K562 (cell line): ENCODE results near the gene ZCCHC17. TPM values are rescaled to one million over a fixed set of nuclear protein-coding genes. Genes with fewer than 3 reads are reported as not detected.

ENCODE experiments used
- ATAC-seq: fragments of 200-7000 bp; cut with Tn5 transposase; 3 replicates; pipeline ENCODE4 v1.9.1; 2020; ENCODE audit warnings: moderate library complexity
- BruUV-seq: library from RNA; stranded (reverse); fragments of 400-500 nt; replicated peaks from 2 replicates; lab custom pipeline; 2021; lab: Mats Ljungman, UMichigan
- CTCF ChIA-PET: fragments of 300-600 bp; formaldehyde crosslinking; extraction: SDS; loops from one replicate; lab custom pipeline; 2021; ENCODE audit warnings: low intra/inter-chr PET ratio; lab: Yijun Ruan, JAX
- POLR2A ChIA-PET: fragments of 300-600, 350-650 bp; sonication (Branson Sonifier 250); formaldehyde crosslinking; extraction: SDS; loops from one replicate; lab custom pipeline; 2021; ENCODE audit warnings: antibody characterized with exemption, inconsistent platforms; lab: Yijun Ruan, JAX
- DNase-seq, 4 experiments: peaks; one replicate each; pipeline versions ENCODE4 v3.0.0 to v3.0.0-alpha.2; 2011 to 2018; ENCODE audit warnings: low spot score in 3 of 4, mixed read lengths in 3 of 4; ENCODE audit errors: extremely low read depth in 1 of 4
- FAIRE-seq: peaks from 2 replicates; lab custom pipeline; 2011; peaks lifted over from hg19 to GRCh38; lab: Jason Lieb, UNC
- H2AFZ ChIP-seq: 2 replicates; pipeline ENCODE4 v1.6.0; 2011; ENCODE audit warnings: low read depth, low read length, control low read depth, inconsistent platforms
- H3K27ac ChIP-seq: fragments of 200-600 bp; 3 replicates; pipeline ENCODE4 v1.8.0; 2011; ENCODE audit warnings: low read depth, mild to moderate bottlenecking, control low read depth, inconsistent platforms, low read length, moderate library complexity, mixed read lengths; ENCODE audit errors: extremely low read depth
- H3K27me3 ChIP-seq, 2 experiments: fragments of 300-600 bp in 1 of 2; 2 replicates in 1 of 2; 3 replicates in 1 of 2; pipeline versions ENCODE4 v1.6.0 to v1.8.0; 2011; ENCODE audit warnings: inconsistent platforms in 2 of 2, low read length in 2 of 2, mild to moderate bottlenecking in 1 of 2, mixed read lengths in 1 of 2, moderate library complexity in 1 of 2; ENCODE audit not compliant: control insufficient read depth in 2 of 2, insufficient read depth in 2 of 2
- H3K36me3 ChIP-seq: fragments of 300-600 bp; 3 replicates; pipeline ENCODE4 v1.8.0; 2011; ENCODE audit warnings: mild to moderate bottlenecking, low read length, inconsistent platforms; ENCODE audit not compliant: control insufficient read depth, insufficient read depth
- H3K4me1 ChIP-seq, 2 experiments: fragments of 200-600 bp in 1 of 2; replicated peaks in 1 of 2; 2 replicates in 1 of 2; 3 replicates in 1 of 2; pipeline versions ENCODE4 v1.5.1 to v1.8.0; 2011; ENCODE audit warnings: inconsistent platforms in 2 of 2, low read length in 2 of 2, mild to moderate bottlenecking in 1 of 2, mixed read lengths in 1 of 2, moderate library complexity in 1 of 2; ENCODE audit not compliant: control insufficient read depth in 2 of 2, insufficient read depth in 2 of 2
- H3K4me2 ChIP-seq: 2 replicates; pipeline ENCODE4 v1.6.1; 2011; ENCODE audit warnings: low read length, control low read depth, inconsistent platforms, mixed read lengths; ENCODE audit not compliant: insufficient read depth
- H3K4me3 ChIP-seq: fragments of 200-600 bp; sonication (generic), shearing (Covaris generic); 2 replicates; pipeline ENCODE4 v1.5.1; 2016; ENCODE audit warnings: control low read depth, inconsistent platforms
- H3K79me2 ChIP-seq: fragments of 200-600 bp; 3 replicates; pipeline ENCODE4 v1.8.0; 2011; ENCODE audit warnings: low read length, inconsistent platforms; ENCODE audit not compliant: control insufficient read depth, insufficient read depth
- H3K9ac ChIP-seq, 2 experiments: 2 replicates each; pipeline versions ENCODE4 v1.6.0 to v1.6.1; 2011; ENCODE audit warnings: low read depth in 2 of 2, low read length in 2 of 2, control low read depth in 1 of 2, inconsistent platforms in 1 of 2, mild to moderate bottlenecking in 1 of 2, mixed read lengths in 1 of 2; ENCODE audit not compliant: insufficient read depth in 1 of 2
- H3K9me1 ChIP-seq: one replicate; pipeline ENCODE4 v1.6.0; 2011; ENCODE audit warnings: inconsistent platforms, mild to moderate bottlenecking, low read length, moderate library complexity; ENCODE audit not compliant: control insufficient read depth, insufficient read depth
- H3K9me3 ChIP-seq: replicated peaks from 2 replicates; pipeline ENCODE4 v1.5.1; 2011; ENCODE audit warnings: low read depth, low read length, inconsistent platforms; ENCODE audit not compliant: control insufficient read depth, insufficient read depth
- H4K20me1 ChIP-seq: replicated peaks from 2 replicates; pipeline ENCODE4 v1.6.1; 2011; ENCODE audit warnings: low read length, inconsistent platforms, mixed read lengths; ENCODE audit not compliant: control insufficient read depth, insufficient read depth
- BCL6 ChIP-seq: fragments of 250-450 bp; sonication (Bioruptor Pico); IDR thresholded peaks from 2 replicates; pipeline ENCODE4 v1.4.0; 2020
- ELF2 ChIP-seq: fragments of 250-450 bp; sonication (Bioruptor Pico); IDR thresholded peaks from 2 replicates; pipeline ENCODE4 v1.5.0; 2021; ENCODE audit warnings: mild to moderate bottlenecking
- MCM2 ChIP-seq: fragments of 450-650 bp; IDR thresholded peaks from 2 replicates; pipeline ENCODE4 v1.6.1; 2017; ENCODE audit warnings: low read depth, mild to moderate bottlenecking
- MEIS2 ChIP-seq: fragments of 450-650 bp; IDR thresholded peaks from 2 replicates; pipeline ENCODE4 v1.6.1; 2014; ENCODE audit warnings: mild to moderate bottlenecking; ENCODE audit not compliant: partially characterized antibody
- NR1H2 ChIP-seq: sonication (generic); formaldehyde crosslinking; IDR thresholded peaks from 2 replicates; pipeline ENCODE4 v1.4.0; 2020; ENCODE audit warnings: mild to moderate bottlenecking, missing genetic modification reagents
- POLR2H ChIP-seq: IDR thresholded peaks from 2 replicates; pipeline ENCODE4 v1.6.1; 2016; ENCODE audit warnings: missing genetic modification characterization, low read depth, mild to moderate bottlenecking, control low read depth, missing compliant biosample characterization, moderate library complexity
- RAD51 ChIP-seq: fragments of 450-650 bp; IDR thresholded peaks from 2 replicates; pipeline ENCODE4 v1.7.1; 2016; ENCODE audit warnings: low read depth, mild to moderate bottlenecking, borderline replicate concordance
- TARDBP ChIP-seq: fragments of 450-650 bp; IDR thresholded peaks from 2 replicates; pipeline ENCODE4 v1.6.1; 2016
- ZNF212 ChIP-seq: fragments of 450-650 bp; formaldehyde crosslinking; IDR thresholded peaks from 2 replicates; pipeline ENCODE4 v1.4.0; 2020; ENCODE audit warnings: mild to moderate bottlenecking
- ZNF311 ChIP-seq: fragments of 250-450 bp; sonication (Bioruptor Pico); IDR thresholded peaks from 2 replicates; pipeline ENCODE4 v1.4.0; 2020; ENCODE audit warnings: mild to moderate bottlenecking, moderate library complexity
- ZNF511 ChIP-seq: sonication (generic); formaldehyde crosslinking; IDR thresholded peaks from 2 replicates; pipeline ENCODE4 v1.8.0; 2022; ENCODE audit warnings: mild to moderate bottlenecking, missing genetic modification reagents
- WGBS: fragments of 100-300 bp; shearing (Covaris generic); methylation state at CpG from one replicate; pipeline ENCODE4 v1.1.6; 2016; ENCODE audit warnings: low coverage, mixed read lengths; ENCODE audit not compliant: insufficient coverage; ENCODE audit errors: missing lambda C conversion rate; 5-methylcytosine and 5-hydroxymethylcytosine counted together
- in situ Hi-C: fragments of 300-500 bp; cut with MboI; formaldehyde crosslinking; loops from 4 replicates; pipeline ENCODE4 v1.15.0; 2018; ENCODE audit warnings: inconsistent platforms, mixed read lengths
- intact Hi-C: fragments of 100-400 bp; cut with micrococcal nuclease; formaldehyde crosslinking; loops from 2 replicates; pipeline ENCODE4 v1.14.2; 2022
- polyA plus RNA-seq, 8 experiments: library from polyadenylated mRNA; depleted of rRNA in 4 of 8; stranded (reverse) in 5 of 8; unstranded in 3 of 8; fragments of >200 nt; fragmentation: Nextera tagmentation in 2 of 8; fragmentation: Illumina TruSeq in 1 of 8; extraction: Ambion mirVana in 2 of 8; extraction: Trizol in 1 of 8; gene quantifications; 2 replicates each; pipeline versions ENCODE4 v1.2.1 to v1.2.3, GENCODE V29; 2011 to 2014; ENCODE audit warnings: inconsistent platforms in 1 of 8, missing spikeins in 1 of 8
- total RNA-seq, 7 experiments: library from RNA; depleted of rRNA in 6 of 7; stranded (reverse); fragments of >200 nt in 6 of 7; fragmentation: Illumina TruSeq in 2 of 7; extraction: Trizol in 2 of 7; gene quantifications; 2 replicates each; pipeline versions ENCODE4 v1.2.1 to v1.2.3, GENCODE V29; 2011 to 2021; ENCODE audit warnings: low replicate concordance in 1 of 7
- TF ChIP-seq, protein P1 (sequence below): fragments of 200-800 bp; sonication (Bioruptor generic); IDR thresholded peaks from 2 replicates; pipeline ENCODE4 v1.6.1; 2017; ENCODE audit warnings: missing genetic modification characterization, missing compliant biosample characterization
- TF ChIP-seq, protein P2 (sequence below): fragments of 450-650 bp; IDR thresholded peaks from 2 replicates; pipeline ENCODE4 v1.6.1; 2018; ENCODE audit warnings: mild to moderate bottlenecking, low read depth; ENCODE audit not compliant: partially characterized antibody
- TF ChIP-seq, protein P3 (sequence below): fragments of 150-350 bp; conservative IDR thresholded peaks from 2 replicates; pipeline ENCODE4 v1.6.1; 2014; ENCODE audit warnings: low read length
- TF ChIP-seq, protein P4 (sequence below): fragments of 450-650 bp; formaldehyde crosslinking; IDR thresholded peaks from 2 replicates; pipeline ENCODE4 v1.4.0; 2020; ENCODE audit warnings: mild to moderate bottlenecking

Gene ZCCHC17
- total and polyA plus RNA-seq, 9 of the 15 experiments (the other 6 are each of a cell fraction or from before 2014, with no cell fraction given), result 46.9 to 150 (median 74.7) TPM

DNA sequence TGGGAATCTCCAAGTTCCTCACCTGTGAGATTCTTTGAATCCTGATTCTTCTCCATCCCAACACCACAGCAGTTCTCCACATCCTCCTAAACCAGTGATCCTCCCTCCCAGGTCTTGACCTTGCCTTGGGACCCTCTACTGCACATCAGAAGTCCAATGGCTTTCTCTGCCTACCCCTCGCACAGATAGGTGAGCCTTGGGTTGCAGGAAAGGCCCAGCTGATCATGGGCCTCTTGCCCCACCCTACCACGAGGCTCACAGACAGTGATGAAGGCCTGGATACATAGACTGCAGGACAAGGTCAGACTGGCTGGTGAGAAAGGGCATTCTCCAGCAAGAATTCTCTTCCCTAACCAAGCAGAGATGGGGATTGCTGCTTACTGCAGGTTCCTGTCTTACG is 75.2 kb downstream of the ZCCHC17 start (continued):
- TF ChIP-seq TARDBP, result no peak

- no peak overlapping the region for H3K4me3 ChIP-seq
- no peak for DNase-seq
- BruUV-seq, result no TSS peak
- H3K79me2 ChIP-seq, result no peaks in the 10 kb centered on the region
- H3K4me2 ChIP-seq, result no peak overlapping the region
- ChIA-PET POLR2A (interaction anchor here (0.6 to 2.1 kb wide), 5 partner anchors 8 to 22 kb away, joined by 3 to 6 read pairs (median 4); no protein-coding TSS in a partner anchor), CTCF (interaction anchor here (0.5 kb wide), 1 partner anchor 189 kb away, joined by 3 read pairs; no protein-coding TSS in a partner anchor)
- H3K9ac ChIP-seq, result peak overlapping the region in 1 of 2 experiments; percentile 85; a peak in 1 of 4 replicates
- H3K36me3 ChIP-seq, result no peaks in the 10 kb centered on the region
- 85% methylated on average over 10 of the region's 10 CpGs for WGBS
- H2AFZ ChIP-seq, result no peak overlapping the region
- H3K9me1 ChIP-seq, result no peaks in the 10 kb centered on the region
- ATAC-seq, result no peak
- intact Hi-C loops, result no loop called here
- in situ Hi-C loops, result no loop called here
- H3K27me3 ChIP-seq, result no peaks in the 10 kb centered on the region
- H4K20me1 ChIP-seq, result no peaks in the 10 kb centered on the region
- H3K4me1 ChIP-seq, result peaks cover 18 to 24% of the 10 kb centered on the region in 2 experiments
- H3K27ac ChIP-seq, result no peak overlapping the region
- H3K9me3 ChIP-seq, result no peaks in the 10 kb centered on the region
- no peak for FAIRE-seq
- TF ChIP-seq, protein P1, sequence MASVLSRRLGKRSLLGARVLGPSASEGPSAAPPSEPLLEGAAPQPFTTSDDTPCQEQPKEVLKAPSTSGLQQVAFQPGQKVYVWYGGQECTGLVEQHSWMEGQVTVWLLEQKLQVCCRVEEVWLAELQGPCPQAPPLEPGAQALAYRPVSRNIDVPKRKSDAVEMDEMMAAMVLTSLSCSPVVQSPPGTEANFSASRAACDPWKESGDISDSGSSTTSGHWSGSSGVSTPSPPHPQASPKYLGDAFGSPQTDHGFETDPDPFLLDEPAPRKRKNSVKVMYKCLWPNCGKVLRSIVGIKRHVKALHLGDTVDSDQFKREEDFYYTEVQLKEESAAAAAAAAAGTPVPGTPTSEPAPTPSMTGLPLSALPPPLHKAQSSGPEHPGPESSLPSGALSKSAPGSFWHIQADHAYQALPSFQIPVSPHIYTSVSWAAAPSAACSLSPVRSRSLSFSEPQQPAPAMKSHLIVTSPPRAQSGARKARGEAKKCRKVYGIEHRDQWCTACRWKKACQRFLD (CRISPR knock-in tag), result no peak
- TF ChIP-seq, protein P2, sequence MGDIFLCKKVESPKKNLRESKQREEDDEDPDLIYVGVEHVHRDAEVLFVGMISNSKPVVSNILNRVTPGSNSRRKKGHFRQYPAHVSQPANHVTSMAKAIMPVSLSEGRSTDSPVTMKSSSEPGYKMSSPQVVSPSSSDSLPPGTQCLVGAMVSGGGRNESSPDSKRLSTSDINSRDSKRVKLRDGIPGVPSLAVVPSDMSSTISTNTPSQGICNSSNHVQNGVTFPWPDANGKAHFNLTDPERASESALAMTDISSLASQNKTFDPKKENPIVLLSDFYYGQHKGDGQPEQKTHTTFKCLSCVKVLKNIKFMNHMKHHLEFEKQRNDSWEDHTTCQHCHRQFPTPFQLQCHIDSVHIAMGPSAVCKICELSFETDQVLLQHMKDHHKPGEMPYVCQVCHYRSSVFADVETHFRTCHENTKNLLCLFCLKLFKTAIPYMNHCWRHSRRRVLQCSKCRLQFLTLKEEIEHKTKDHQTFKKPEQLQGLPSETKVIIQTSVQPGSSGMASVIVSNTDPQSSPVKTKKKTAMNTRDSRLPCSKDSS, result no peak
- TF ChIP-seq ELF2, result no peak
- no peak for TF ChIP-seq MCM2
- TF ChIP-seq, protein P3, sequence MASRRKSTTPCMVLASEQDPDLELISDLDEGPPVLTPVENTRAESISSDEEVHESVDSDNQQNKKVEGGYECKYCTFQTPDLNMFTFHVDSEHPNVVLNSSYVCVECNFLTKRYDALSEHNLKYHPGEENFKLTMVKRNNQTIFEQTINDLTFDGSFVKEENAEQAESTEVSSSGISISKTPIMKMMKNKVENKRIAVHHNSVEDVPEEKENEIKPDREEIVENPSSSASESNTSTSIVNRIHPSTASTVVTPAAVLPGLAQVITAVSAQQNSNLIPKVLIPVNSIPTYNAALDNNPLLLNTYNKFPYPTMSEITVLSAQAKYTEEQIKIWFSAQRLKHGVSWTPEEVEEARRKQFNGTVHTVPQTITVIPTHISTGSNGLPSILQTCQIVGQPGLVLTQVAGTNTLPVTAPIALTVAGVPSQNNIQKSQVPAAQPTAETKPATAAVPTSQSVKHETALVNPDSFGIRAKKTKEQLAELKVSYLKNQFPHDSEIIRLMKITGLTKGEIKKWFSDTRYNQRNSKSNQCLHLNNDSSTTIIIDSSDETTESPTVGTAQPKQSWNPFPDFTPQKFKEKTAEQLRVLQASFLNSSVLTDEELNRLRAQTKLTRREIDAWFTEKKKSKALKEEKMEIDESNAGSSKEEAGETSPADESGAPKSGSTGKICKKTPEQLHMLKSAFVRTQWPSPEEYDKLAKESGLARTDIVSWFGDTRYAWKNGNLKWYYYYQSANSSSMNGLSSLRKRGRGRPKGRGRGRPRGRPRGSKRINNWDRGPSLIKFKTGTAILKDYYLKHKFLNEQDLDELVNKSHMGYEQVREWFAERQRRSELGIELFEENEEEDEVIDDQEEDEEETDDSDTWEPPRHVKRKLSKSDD, result no peak
- TF ChIP-seq ZNF212, result no peak
- TF ChIP-seq POLR2H (tag), result no peak
- TF ChIP-seq NR1H2 (CRISPR knock-in tag), result no peak
- TF ChIP-seq, protein P4, sequence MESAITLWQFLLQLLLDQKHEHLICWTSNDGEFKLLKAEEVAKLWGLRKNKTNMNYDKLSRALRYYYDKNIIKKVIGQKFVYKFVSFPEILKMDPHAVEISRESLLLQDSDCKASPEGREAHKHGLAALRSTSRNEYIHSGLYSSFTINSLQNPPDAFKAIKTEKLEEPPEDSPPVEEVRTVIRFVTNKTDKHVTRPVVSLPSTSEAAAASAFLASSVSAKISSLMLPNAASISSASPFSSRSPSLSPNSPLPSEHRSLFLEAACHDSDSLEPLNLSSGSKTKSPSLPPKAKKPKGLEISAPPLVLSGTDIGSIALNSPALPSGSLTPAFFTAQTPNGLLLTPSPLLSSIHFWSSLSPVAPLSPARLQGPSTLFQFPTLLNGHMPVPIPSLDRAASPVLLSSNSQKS (CRISPR knock-in tag), result no peak
- no peak for TF ChIP-seq BCL6 (CRISPR knock-in tag)
- TF ChIP-seq ZNF311 (CRISPR knock-in tag), result no peak
- TF ChIP-seq MEIS2, result no peak
- TF ChIP-seq ZNF511 (CRISPR knock-in tag), result no peak
- TF ChIP-seq RAD51, result no peak
Observed at GRCh38 chr1:31372751-31373055, 75.9 kb downstream of the ZCCHC17 start.
